Glutamatergic neuron (in vitro differentiated cells): ENCODE data around the gene GALNT9. TPM values are rescaled to one million over a fixed set of nuclear protein-coding genes. Genes with fewer than 3 reads are reported as not detected.
A peak's percentile ranks its signal among the peaks of the same experiment; 100 is the strongest.
"Not testable (repeated sequence)": the region's sequence is repeated elsewhere in the genome, so short reads cannot be mapped to it uniquely, and the experiment has no call there.

Experiments used
- DNase-seq: peaks from one replicate; pipeline ENCODE4 v3.0.0; 2022
- H3K27ac Mint-ChIP-seq: one replicate; pipeline ENCODE4 v1.8.0; 2020; ENCODE audit warnings: mild to moderate bottlenecking, mixed read lengths, inconsistent platforms; ENCODE audit not compliant: unreplicated experiment
- H3K27me3 Mint-ChIP-seq: one replicate; pipeline ENCODE4 v1.8.0; 2020; ENCODE audit warnings: mild to moderate bottlenecking, moderate library complexity, mixed read lengths, inconsistent platforms; ENCODE audit not compliant: unreplicated experiment
- H3K36me3 Mint-ChIP-seq: one replicate; pipeline ENCODE4 v1.8.0; 2020; ENCODE audit warnings: mild to moderate bottlenecking, mixed read lengths, inconsistent platforms; ENCODE audit not compliant: unreplicated experiment
- H3K4me1 Mint-ChIP-seq: one replicate; pipeline ENCODE4 v1.8.0; 2020; ENCODE audit warnings: mild to moderate bottlenecking, low read depth, mixed read lengths, inconsistent platforms; ENCODE audit not compliant: unreplicated experiment
- H3K4me3 Mint-ChIP-seq: one replicate; pipeline ENCODE4 v1.8.0; 2020; ENCODE audit warnings: mild to moderate bottlenecking, mixed read lengths, inconsistent platforms; ENCODE audit not compliant: unreplicated experiment
- H3K9me3 Mint-ChIP-seq: one replicate; pipeline ENCODE4 v1.8.0; 2020; ENCODE audit warnings: mild to moderate bottlenecking, moderate library complexity, mixed read lengths, inconsistent platforms; ENCODE audit not compliant: unreplicated experiment
- CTCF ChIP-seq: fragments of 200-600 bp; sonication (generic); IDR thresholded peaks from one replicate; pipeline ENCODE4 v1.5.0; 2021; ENCODE audit not compliant: partially characterized antibody, unreplicated experiment
- total RNA-seq: library from RNA; stranded (reverse); fragmentation: NEBNext Ultra II Directional; extraction: Animal tissue kit (Norgen Biotek cat#: 25700); gene quantifications from one replicate; pipeline ENCODE4 v1.2.1, GENCODE V29; 2021; ENCODE audit not compliant: unreplicated experiment

Gene GALNT9
- total RNA-seq, 1 donor from 2014 or later, result 13.7 TPM

DNA sequence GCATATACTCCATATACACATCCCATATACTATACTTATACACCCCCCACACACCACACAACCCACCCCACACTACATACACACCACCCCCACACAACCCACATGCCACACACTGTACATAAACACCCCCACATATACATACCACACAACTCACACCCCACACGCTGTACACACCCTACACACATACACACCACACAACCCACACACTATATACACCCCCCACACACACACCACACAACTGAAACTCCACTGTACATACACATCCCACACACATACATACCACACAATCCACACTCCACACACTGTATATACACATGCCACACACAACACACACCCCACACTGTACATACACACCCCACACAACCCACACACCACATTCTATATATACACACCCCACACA lies 104.2 kb downstream of the GALNT9 start:
- Mint-ChIP-seq H3K36me3 (peaks cover 3% of the 10 kb centered on the region), H3K4me3 (no peak overlapping the region), H3K27ac (no peak overlapping the region), H3K27me3 (peaks cover 7% of the 10 kb centered on the region), H3K9me3 (peaks cover 3% of the 10 kb centered on the region), H3K4me1 (peaks cover 3% of the 10 kb centered on the region)
- no peak for TF ChIP-seq CTCF
- no peak for DNase-seq

GRCh38 chr12:132224484-132224883 lies 104.9 kb downstream of the GALNT9 start:
- H3K36me3 Mint-ChIP-seq, result peaks cover 6% of the 10 kb centered on the region
- H3K4me3 Mint-ChIP-seq, result no peak overlapping the region
- H3K27me3 Mint-ChIP-seq, result peaks cover 5% of the 10 kb centered on the region
- peaks cover 3% of the 10 kb centered on the region for H3K4me1 Mint-ChIP-seq
- H3K9me3 Mint-ChIP-seq, result peaks cover 1% of the 10 kb centered on the region
- DNase-seq, result no peak
- no peak for TF ChIP-seq CTCF
- H3K27ac Mint-ChIP-seq, result no peak overlapping the region

DNA sequence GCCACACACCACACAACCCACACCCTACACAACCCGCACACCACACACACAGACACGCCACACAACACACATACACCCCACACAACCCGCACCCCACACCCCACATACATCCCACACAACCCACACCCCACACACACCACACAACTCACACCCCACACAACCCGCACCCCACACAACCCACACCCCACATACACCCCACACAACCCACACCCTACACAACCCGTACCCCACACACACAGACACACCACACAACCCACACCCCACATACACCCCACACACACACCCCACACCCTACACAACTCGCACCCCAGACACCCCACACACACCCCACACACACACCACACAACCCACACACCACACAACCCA lies 106.6 kb downstream of the GALNT9 start:
- TF ChIP-seq CTCF, result no peak
- peaks cover 2% of the 10 kb centered on the region for H3K4me1 Mint-ChIP-seq
- peaks cover 6% of the 10 kb centered on the region for H3K36me3 Mint-ChIP-seq
- H3K27me3 Mint-ChIP-seq, result peaks cover 5% of the 10 kb centered on the region
- H3K27ac Mint-ChIP-seq, result no peak overlapping the region
- H3K9me3 Mint-ChIP-seq, result peaks cover 1% of the 10 kb centered on the region
- DNase-seq, result no peak
- H3K4me3 Mint-ChIP-seq, result no peak overlapping the region

DNA sequence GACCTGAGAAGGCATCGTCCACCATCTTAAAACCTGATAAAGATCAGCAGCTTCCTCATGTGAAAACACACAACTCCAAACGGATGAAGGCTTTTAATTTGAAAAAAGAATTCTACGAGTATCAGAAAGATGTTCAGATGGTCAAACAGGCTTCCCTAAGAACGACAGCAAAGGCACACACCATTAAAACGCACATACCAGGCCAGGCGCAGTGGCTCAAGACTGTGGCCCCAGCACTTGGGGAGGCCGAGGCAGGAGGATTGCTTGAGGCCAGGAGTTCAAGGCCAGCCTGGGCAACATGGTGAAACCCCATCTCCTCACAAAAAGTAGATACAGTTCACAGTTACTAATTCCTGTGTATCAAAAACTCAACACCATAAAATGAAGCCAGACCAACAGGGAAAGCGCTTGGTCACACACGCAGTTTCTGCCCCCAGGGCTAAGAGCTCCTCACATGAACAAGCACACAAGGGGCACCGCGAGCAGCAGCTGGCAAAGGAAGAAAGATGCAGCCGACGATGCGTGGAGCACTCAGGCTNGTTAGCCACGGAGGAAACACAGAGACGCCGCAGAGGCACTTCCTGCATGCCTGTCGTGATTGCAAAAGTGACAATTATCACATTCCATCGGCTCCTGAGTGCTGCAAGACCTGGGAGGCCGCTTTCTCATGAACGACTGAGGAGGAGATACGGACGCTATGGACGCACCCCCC lies 107.1 kb downstream of the GALNT9 start:
- no peak for TF ChIP-seq CTCF
- H3K4me1 Mint-ChIP-seq, result peaks cover 2% of the 10 kb centered on the region
- no peak overlapping the region for H3K27ac Mint-ChIP-seq
- peaks cover 6% of the 10 kb centered on the region for H3K36me3 Mint-ChIP-seq
- DNase-seq, result peak; percentile 66
- peaks cover 7% of the 10 kb centered on the region for H3K27me3 Mint-ChIP-seq
- H3K4me3 Mint-ChIP-seq, result no peak overlapping the region
- peaks cover 5% of the 10 kb centered on the region for H3K9me3 Mint-ChIP-seq

DNA sequence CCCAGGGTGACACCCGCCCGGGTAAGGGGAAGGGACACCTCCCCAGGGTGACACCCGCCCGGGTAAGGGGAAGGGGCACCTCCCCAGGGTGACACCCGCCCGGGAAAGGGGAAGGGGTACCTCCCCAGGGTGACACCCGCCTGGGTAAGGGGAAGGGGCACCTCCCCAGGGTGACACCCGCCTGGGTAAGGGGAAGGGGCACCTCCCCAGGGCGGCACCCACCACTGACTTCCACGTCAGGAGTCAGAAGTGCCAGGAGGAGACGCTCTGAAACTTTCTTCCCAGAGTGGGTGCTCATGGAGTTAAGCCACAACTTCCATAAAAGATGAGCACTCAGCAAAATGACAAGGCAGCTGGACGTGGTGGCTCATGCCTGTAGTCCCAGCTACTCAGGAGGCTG lies 109.6 kb downstream of the GALNT9 start:
- H3K4me1 Mint-ChIP-seq, DNase-seq, H3K27ac Mint-ChIP-seq, H3K9me3 Mint-ChIP-seq, H3K4me3 Mint-ChIP-seq: not testable (repeated sequence)
- Mint-ChIP-seq H3K36me3 (peaks cover 17% of the 10 kb centered on the region), H3K27me3 (peaks cover 15% of the 10 kb centered on the region)
